HUDEP-2 (cell line): ENCODE measurements around the gene IFRD1.

ENCODE experiments used
- DNase-seq, 76 experiments: peaks; one replicate each; lab custom pipeline; 2025; ENCODE audit not compliant: unreplicated experiment in 76 of 76; lab: John Stamatoyannopoulos, UW

The IFRD1 gene

GRCh38 chr7:112481833-112482670 is 31.8 kb downstream of the IFRD1 start:
- DNase-seq, result peak in 27 of 76 experiments; percentile 2 to 44 (median 11)

DNA sequence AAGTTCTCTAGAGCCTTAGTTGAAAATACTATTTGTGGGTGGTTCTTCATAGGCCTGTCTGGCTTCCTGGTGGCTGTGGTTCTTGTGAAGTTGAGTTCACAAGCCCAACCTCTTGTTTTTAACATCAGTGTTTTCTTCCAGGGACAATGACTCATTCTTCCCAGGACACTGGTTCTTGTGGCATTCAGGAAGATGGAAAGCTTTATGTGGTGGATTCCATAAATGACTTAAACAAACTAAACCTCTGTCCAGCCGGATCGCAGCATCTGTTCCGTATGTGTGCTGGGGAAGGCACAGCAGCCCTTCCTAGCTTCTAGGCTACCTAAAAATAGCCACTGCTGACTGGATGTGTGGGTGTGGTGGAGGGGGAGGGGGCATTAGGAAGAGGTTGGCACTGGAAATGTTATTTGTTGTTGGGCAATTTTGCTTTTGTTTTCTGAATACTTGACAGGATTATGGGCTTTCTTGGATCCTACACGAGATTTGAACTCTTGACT is 34.5 kb downstream of the IFRD1 start:
- DNase-seq, result no peak

GRCh38 chr7:112485766-112486165 is 35.5 kb downstream of the IFRD1 start:
- DNase-seq, result no peak

DNA sequence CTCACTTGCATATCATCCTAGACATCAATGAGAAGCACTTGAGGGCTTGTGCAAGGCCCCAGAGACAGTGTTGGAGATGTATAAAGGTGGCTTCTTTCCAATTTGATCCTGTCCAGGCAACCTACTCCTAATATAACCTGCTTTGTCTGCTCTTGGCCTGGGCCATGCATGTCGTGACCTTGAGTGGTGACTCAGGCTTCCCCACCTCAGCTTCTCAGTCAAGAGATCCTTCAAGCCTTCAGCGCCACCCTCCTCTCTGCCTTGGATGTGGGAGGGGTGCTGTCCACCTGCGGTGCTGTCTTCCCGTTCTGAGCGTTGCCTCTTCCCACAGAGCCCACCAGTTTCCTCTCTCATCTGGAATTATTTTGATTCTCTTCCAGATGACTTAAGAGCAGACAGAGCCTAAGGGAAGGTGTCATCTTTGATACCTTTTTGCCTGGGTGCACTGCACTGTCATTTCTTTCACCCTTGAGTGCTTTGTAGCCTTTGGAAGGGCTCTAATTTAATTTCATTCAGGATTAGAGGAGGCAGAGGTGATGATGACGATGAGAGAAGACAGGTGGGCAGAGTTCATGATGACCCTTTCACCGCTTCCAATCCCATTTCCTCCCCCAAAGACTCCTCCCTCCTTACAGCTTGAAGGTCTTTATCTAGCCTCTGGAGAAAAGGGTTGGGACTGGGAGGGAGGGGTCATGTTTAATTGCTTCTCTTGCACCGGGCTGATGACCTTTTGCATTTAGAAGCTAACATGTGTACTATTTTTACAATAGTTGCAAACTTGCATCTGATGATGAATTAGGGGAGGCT is 37.4 kb downstream of the IFRD1 start:
- DNase-seq, result no peak

GRCh38 chr7:112488264-112488552 is 37.9 kb downstream of the IFRD1 start:
- no peak for DNase-seq

- no peak for DNase-seq
Observed at GRCh38 chr7:112492186-112492585, 41.9 kb downstream of the IFRD1 start.

GRCh38 chr7:112494656-112495055 is 44.4 kb downstream of the IFRD1 start:
- no peak for DNase-seq

DNA sequence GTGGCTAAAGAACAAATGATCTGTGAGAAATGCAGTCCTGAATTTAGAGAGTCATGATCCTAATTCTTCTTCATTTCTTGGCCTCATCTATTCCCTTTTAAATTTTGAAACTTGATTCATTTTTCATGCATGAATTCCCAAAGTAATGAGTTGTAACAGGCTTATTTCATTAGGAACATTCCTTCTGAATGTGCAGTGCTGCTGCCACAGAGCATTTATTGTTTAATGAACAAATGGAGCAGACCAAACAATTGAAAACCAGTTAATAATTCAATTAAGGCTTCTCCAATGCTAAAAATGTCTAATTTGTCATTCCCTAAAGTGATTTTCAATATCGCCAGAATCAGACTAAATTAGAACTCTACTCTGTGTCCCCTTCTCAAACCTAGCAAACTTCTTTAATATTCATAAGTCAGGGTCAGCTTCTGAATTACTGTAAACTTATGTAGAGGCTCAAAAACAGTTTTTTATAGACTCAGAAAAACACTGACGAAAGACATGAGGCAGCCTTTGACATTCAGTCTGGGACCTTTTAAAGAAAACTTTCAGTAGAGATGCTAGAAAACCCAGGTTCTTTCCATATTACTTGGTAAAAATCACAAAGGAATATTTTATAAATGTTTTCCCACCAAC is 45.0 kb downstream of the IFRD1 start:
- DNase-seq, result no peak

DNA sequence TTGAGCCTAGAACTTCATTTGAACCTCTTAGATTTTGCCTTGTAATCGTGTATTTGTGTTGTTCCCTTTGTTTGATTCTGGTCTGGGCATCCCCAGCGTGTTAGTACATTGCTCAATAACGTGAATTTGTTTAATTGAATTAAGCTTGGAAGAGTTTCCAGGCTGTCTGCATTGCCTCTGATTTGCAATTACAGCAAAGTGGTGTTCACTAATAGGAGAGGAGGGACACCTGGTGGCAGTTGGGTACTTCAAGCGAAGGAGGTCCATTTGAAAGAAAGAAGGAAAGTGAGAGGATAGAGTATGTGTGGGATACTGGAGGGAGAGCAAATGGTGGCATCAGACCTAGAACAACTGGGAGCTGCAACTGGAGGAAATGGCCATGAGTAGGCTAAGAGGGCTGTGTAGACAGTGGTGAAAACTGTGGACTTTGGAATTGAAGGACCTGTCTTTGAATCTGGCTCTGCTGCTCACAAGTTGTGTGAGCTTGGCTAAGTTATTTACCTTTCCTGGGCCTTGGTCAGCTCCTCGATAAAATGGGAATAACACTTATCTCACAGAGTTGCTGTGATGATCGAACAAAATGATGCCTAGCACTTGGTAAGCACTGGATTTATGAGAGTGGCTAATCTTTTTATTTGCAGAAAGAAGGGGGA is 45.7 kb downstream of the IFRD1 start:
- DNase-seq, result peak in 18 of 76 experiments; percentile 3 to 35 (median 12)

DNA sequence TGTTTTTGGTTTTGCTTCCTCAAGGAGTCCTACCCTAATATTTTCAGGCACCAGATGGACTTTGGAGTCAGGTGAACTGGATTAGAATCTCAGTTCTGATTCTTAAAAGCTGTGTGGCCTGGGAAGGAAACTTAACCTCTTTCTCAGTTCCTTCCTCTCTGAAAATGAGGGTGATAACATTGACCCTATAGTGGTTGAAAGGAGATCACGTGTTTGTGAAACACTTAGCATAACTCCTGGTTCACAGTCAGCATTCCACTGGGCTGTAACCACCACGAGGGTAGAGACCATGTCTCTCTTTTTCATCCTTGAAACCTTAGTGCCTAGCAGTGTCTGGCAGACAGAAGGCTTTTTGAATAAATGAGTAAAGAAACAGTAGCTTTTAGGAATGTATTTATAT is 47.2 kb downstream of the IFRD1 start:
- no peak for DNase-seq

GRCh38 chr7:112500619-112501018 is 50.4 kb downstream of the IFRD1 start:
- no peak for DNase-seq

GRCh38 chr7:112501801-112502503 is 51.7 kb downstream of the IFRD1 start:
- DNase-seq, result no peak

- no peak for DNase-seq
Observed at GRCh38 chr7:112502700-112503099, 52.4 kb downstream of the IFRD1 start.

GRCh38 chr7:112503361-112503972 is 53.2 kb downstream of the IFRD1 start:
- DNase-seq, result no peak

DNA sequence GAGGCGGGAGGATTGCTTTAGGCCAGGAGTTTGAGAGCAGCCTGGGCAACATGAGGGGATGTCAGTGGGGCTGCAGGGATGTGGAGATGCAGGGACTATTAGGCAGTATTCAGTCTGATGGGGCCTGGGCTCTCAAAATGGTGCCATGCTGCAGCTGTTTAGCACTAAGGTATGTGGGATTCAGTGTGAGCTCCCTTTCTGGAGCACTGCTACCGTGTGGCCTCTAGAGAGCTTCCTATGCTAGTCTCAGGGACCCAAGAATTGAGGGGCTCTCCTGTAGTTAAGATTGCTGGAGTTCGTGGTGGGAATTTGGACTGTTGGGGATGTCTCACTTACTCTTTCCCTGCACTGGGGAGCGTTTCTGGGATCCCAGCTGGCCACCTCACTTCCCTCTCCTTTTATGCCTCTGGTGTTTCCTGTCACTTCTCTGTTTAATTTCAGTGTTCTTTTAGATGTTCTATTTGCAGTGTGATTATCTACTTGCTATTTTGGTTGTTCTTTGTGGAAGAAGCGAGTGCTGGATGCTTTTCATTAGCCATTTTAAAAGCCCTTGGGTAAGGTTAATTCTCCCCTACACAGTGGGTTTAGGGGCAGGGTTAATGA is 53.9 kb downstream of the IFRD1 start:
- DNase-seq, result no peak

DNA sequence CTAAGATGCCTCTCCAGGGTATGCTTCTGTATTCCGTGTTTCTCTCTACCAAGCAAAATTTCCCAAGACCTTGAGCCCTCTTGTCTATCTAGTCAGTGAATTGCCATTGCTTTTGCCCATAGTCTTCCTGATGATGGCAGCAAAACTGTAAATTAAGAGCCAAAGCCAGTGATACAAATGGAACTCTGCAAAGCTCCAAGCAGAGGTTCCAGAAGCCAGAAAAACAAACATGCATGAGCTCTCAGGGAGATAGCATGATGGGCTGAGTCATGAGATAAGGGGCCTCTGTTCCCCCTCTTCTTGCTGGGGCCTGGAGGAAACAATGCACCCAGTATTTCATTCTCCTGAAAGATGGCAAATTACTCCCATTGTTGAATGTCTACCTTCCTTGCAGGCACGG is 55.2 kb downstream of the IFRD1 start:
- DNase-seq, result no peak

- DNase-seq, result no peak
Observed at GRCh38 chr7:112508404-112508803, 58.1 kb downstream of the IFRD1 start.

- no peak for DNase-seq
Observed at GRCh38 chr7:112509402-112509801, 59.1 kb downstream of the IFRD1 start.

GRCh38 chr7:112510001-112510742 is 59.9 kb downstream of the IFRD1 start:
- no peak for DNase-seq
